ENCODE results near the gene TEPSIN.

The TEPSIN gene

DNA sequence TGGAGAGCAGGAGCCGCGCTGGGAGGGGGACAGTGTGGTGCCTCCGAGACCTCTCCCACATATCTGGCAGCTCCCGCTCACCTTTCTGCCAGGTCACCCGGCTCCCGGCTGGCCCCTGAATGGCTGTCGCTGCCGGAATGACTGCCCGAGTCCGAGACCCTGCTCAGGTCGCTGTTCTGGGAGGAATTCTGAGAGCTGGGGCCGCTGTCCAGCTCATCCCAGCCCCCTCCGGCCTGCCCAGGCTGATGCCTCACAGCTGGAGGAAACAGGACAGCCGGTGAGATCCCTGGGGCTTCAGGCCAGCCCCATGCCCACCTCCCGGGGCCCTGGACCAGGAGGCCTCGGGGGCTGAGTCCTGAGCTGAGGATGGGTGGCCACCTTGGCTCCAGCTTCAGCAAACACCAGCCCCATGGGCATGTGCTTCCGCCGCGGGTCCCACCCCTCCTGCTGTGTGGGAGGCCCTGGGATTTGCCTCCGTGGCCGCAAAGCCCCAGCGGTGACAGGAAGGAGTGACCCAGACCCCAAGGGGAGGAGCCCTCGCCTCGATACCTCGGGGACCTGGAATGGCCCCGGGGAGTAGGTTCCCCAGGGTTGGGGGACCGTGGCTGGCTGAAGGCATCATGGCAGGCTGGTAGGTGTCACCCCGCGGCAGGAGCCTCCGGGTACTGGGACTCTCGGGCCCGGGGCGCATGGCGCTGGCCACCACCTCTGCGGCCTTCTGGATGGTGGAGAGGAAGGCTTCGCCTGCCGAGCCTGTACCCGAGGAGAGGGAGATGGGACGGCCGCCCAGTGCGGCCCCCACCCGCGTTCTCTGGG lies 6.9 kb downstream of the TEPSIN start:
- DNase-seq (ENCODE audit: extremely low read depth, insufficient read length) = peak; percentile 10

DNA sequence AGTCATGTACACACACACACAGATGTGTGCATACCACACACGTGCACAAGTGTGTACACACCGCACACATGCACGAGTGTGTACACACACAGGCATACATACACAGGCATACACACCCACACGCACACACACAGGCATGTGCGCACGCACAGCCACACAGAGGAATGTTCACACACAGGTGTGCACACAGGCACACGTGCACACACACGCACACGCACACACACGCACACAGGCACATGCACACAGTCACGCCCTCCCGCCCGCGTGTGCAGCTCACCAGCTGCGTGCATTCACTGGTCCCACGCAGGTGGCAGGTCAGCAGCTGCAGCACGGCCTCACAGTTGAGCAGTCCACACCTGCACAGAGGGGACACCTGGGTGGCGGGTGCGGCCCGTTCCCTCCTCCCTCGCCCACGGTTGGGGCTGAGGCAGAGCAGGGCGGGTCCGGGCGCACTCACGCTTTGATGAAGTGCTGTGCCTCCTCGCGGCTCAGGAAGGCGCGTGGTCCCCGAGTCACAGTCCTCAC lies 7.7 kb downstream of the TEPSIN start:
- peaks cover 23% of the 10 kb centered on the region for H3K36me3 ChIP-seq (ENCODE audit: control insufficient read depth, insufficient read depth, low read length)
- no peaks in the 10 kb centered on the region for H3K27me3 ChIP-seq (replicated peaks; ENCODE audit: control insufficient read depth, insufficient read depth, low read length)
- no peak overlapping the region for H3K4me3 ChIP-seq (replicated peaks; ENCODE audit: low read depth, low read length)
- peak; percentile 23 for DNase-seq (ENCODE audit: extremely low read depth, insufficient read length)
- TF ChIP-seq CTCF (IDR thresholded peaks at IDR 0.05; ENCODE audit: insufficient read depth, low read length, poor library complexity, severe bottlenecking) = no peak

More for the DNA sequence above, 6.9 kb downstream of the TEPSIN start:
- H3K36me3 ChIP-seq (ENCODE audit: control insufficient read depth, insufficient read depth, low read length) = peaks cover 23% of the 10 kb centered on the region
- no peaks in the 10 kb centered on the region for H3K27me3 ChIP-seq (replicated peaks; ENCODE audit: control insufficient read depth, insufficient read depth, low read length)
- no peak for TF ChIP-seq CTCF (IDR thresholded peaks at IDR 0.05; ENCODE audit: insufficient read depth, low read length, poor library complexity, severe bottlenecking)
- H3K4me3 ChIP-seq (replicated peaks; ENCODE audit: low read depth, low read length) = no peak overlapping the region

DNA sequence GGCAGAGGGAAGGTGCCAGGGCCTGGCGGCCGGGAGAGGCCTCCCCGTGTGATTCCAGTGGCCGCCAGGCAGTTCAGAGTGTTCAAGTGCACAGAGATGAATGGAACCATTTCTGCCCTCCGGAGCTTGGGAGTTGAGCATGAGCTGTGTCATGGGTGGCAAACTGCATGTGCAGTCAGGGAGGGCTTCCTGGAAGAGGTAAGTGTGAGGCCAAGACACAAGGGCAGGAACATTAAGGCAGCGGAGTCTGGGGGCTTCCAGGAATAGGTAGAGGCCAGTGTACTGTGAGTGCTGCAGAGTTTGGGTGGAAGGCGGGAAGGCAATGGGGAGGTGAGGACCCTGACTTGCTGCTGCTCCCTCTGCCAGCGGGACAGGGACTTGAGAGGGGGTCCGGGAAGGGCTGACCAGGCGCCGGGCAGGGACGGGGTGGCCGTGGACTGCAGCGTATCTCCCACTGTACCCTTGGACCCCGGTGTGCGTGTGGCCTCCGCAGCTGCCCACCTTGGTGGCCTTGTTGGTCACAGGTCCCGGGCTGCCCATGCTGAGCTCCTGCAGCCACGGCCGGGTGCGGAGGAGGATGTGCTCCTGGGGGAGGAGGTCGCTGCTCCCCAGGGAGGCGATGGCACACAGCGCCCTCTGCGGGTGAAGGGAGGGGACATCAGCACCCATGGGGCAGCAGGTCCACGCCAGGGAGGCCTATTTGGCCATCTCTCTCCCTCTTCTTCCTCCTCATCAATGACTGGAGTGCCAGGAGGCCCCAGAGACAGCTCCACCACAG lies 8.6 kb downstream of the TEPSIN start:
- DNase-seq (ENCODE audit: extremely low read depth, insufficient read length) = peak; percentile 20
- no peaks in the 10 kb centered on the region for H3K27me3 ChIP-seq (replicated peaks; ENCODE audit: control insufficient read depth, insufficient read depth, low read length)
- H3K4me3 ChIP-seq (replicated peaks; ENCODE audit: low read depth, low read length) = no peak overlapping the region
- peak; percentile 42 for TF ChIP-seq CTCF (IDR thresholded peaks at IDR 0.05; ENCODE audit: insufficient read depth, low read length, poor library complexity, severe bottlenecking)
- H3K36me3 ChIP-seq (ENCODE audit: control insufficient read depth, insufficient read depth, low read length) = peaks cover 21% of the 10 kb centered on the region

GRCh38 chr17:81229666-81229920 lies 9.3 kb downstream of the TEPSIN start:
- peak; percentile 13 for DNase-seq (ENCODE audit: extremely low read depth, insufficient read length)
- H3K36me3 ChIP-seq (ENCODE audit: control insufficient read depth, insufficient read depth, low read length) = peaks cover 21% of the 10 kb centered on the region
- TF ChIP-seq CTCF (IDR thresholded peaks at IDR 0.05; ENCODE audit: insufficient read depth, low read length, poor library complexity, severe bottlenecking) = no peak

GRCh38 chr17:81228834-81229665 lies 9.8 kb downstream of the TEPSIN start:
- Histone ChIP-seq H3K36me3 (ENCODE audit: control insufficient read depth, insufficient read depth, low read length) (peaks cover 21% of the 10 kb centered on the region), H3K4me3 (replicated peaks; ENCODE audit: low read depth, low read length) (no peak overlapping the region), H3K27me3 (replicated peaks; ENCODE audit: control insufficient read depth, insufficient read depth, low read length) (no peaks in the 10 kb centered on the region)
- peak; percentile 7 for DNase-seq (ENCODE audit: extremely low read depth, insufficient read length)
- TF ChIP-seq CTCF (IDR thresholded peaks at IDR 0.05; ENCODE audit: insufficient read depth, low read length, poor library complexity, severe bottlenecking) = no peak

More at GRCh38 chr17:81229666-81229920, 9.3 kb downstream of the TEPSIN start:
- Histone ChIP-seq H3K27me3 (replicated peaks; ENCODE audit: control insufficient read depth, insufficient read depth, low read length) (no peaks in the 10 kb centered on the region), H3K4me3 (replicated peaks; ENCODE audit: low read depth, low read length) (no peak overlapping the region)
